ENCODE data around the gene SNX27. TPM values are rescaled to one million over a fixed set of nuclear protein-coding genes. Genes with fewer than 3 reads are reported as not detected.

Gene SNX27
- total and polyA plus RNA-seq, 5 donors from 2014 or later: 10.4 to 25.3 (median 11.8) TPM

DNA sequence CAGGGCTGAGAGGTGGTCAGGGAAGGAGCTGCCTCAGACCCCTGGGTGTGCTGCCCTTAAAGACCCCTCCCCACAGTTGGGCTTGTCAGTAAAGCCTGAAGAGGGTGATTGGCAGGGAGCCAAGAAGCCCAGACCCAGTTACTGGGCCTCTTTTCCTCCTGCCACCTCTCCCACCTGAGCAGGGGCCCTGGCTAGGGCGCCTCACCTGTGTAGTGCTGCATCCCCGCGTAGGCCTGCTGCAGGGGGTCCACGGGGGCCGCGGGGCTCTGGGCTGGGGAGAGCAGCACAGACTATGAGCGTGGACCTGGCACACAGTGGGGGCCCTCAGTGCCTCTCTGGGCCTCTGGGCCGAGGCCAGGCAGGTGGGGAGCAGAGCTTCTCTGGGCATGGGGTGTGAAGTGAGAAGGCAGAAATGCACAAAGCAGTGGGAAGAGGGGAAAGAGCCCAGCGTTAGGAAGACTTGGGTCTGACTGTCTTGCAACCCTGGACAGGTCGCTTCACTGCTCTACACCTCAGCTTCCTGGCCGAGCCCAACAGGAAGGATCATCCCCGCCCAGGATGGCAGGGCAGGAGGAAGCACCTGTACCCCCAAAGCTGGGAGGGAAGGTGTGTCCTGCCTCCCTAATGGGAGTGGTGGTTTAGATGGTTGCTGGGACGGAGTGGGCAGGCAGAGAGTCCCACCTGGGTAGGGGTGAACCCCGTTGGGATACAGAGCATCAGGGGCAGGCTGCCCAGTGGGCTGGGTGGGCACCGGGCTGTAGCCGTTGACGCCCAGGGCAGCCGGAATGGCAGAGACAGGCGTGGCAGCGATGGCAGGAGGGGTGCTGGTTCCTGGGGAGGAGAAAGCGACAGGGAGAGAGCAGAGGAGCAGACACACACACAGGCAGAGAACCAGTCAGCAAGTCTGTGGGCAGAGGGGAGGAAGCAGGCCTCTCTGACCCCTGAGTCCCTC, 94.9 kb downstream of the SNX27 start:
- H3K4me3 ChIP-seq (ENCODE audit: low read depth, low read length): no peak overlapping the region
- no peak overlapping the region for H3K4me3 Mint-ChIP-seq
- H3K4me1 ChIP-seq (ENCODE audit: control insufficient read depth, insufficient read depth, low read length, poor library complexity, severe bottlenecking): peaks cover 6% of the 10 kb centered on the region
- no peaks in the 10 kb centered on the region for H3K9me3 ChIP-seq (ENCODE audit: control insufficient read depth in 2 of 2, low read length in 2 of 2)
- no peaks in the 10 kb centered on the region for H3K27me3 ChIP-seq (ENCODE audit: control insufficient read depth, insufficient read depth, low read length)
- no peaks in the 10 kb centered on the region for H3K36me3 ChIP-seq (ENCODE audit: control insufficient read depth, insufficient read depth, low read length)
- DNase-seq (no peak), ATAC-seq (ENCODE audit: low read depth in 2 of 2) (no peak)
- no peak overlapping the region for H3K27ac Mint-ChIP-seq
- H3K27ac ChIP-seq (ENCODE audit: insufficient read depth, low read length, poor library complexity, severe bottlenecking): no peak overlapping the region
- H3K9me3 Mint-ChIP-seq: no peaks in the 10 kb centered on the region
- peaks cover 0 to 21% (median 2%) of the 10 kb centered on the region in 4 donors for H3K4me1 Mint-ChIP-seq
- H3K36me3 Mint-ChIP-seq: no peaks in the 10 kb centered on the region
- no peaks in the 10 kb centered on the region for H3K27me3 Mint-ChIP-seq

DNA sequence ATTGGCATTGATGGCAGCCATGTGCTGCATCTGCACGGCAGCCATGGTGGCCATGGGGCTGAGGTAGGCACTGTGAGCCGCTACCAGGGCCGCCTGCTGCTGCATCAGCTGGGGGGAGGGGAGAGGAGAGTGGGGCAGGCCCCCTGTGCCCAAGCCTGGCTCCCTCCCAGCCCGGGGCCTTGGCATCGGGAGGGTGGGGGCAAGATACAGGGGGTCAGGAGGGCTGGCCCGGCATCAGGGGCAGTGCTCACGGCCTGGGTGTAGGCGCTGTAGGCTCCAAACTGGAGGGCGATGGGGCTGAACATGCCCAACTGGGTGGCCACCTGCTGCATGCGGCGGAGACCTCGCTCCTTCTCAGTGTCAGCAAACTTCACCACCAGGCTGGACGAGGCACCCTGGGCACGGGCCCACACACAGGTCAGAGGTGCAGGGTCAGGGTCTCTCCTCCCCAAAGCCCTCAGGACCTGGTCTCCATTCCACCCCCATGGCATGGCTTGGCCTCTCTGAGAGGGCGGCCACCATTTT, 95.8 kb downstream of the SNX27 start:
- Mint-ChIP-seq H3K27ac (no peak overlapping the region), H3K9me3 (no peaks in the 10 kb centered on the region), H3K36me3 (no peaks in the 10 kb centered on the region), H3K27me3 (no peaks in the 10 kb centered on the region), H3K4me1 (peaks cover 0 to 20% (median 2%) of the 10 kb centered on the region in 4 donors), H3K4me3 (no peak overlapping the region)
- Histone ChIP-seq H3K4me1 (ENCODE audit: control insufficient read depth, insufficient read depth, low read length, poor library complexity, severe bottlenecking) (peaks cover 6% of the 10 kb centered on the region), H3K27me3 (ENCODE audit: control insufficient read depth, insufficient read depth, low read length) (no peaks in the 10 kb centered on the region), H3K27ac (ENCODE audit: insufficient read depth, low read length, poor library complexity, severe bottlenecking) (no peak overlapping the region), H3K9me3 (ENCODE audit: control insufficient read depth in 2 of 2, low read length in 2 of 2) (no peaks in the 10 kb centered on the region), H3K36me3 (ENCODE audit: control insufficient read depth, insufficient read depth, low read length) (no peaks in the 10 kb centered on the region), H3K4me3 (ENCODE audit: low read depth, low read length) (no peak overlapping the region)
- DNase-seq: no peak
- ATAC-seq (ENCODE audit: low read depth in 2 of 2): no peak

DNA sequence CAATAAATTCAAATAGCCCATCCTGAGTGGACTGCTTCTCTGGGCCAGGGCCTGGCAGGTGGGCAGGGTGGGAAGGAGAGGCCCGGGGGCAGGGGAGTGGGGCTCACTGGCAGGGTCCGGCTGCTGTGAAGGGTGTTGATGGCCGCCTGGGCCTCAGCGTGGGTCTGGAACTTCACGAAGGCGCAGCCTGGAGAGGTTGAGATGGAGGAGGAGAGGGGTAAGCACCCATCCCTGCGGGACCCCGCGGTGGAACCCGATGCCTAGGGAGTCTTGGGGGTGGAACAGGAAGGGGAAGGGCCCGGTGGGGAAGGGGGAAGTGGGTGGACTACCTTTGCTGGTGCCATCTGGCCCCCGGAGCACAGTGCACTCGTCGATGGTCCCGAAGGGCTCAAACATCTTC, 97.0 kb downstream of the SNX27 start:
- H3K9me3 Mint-ChIP-seq: no peaks in the 10 kb centered on the region
- no peaks in the 10 kb centered on the region for H3K9me3 ChIP-seq (ENCODE audit: control insufficient read depth in 2 of 2, low read length in 2 of 2)
- DNase-seq: no peak
- ATAC-seq (ENCODE audit: low read depth in 2 of 2): no peak
- H3K27ac ChIP-seq (ENCODE audit: insufficient read depth, low read length, poor library complexity, severe bottlenecking): no peak overlapping the region
- H3K4me1 Mint-ChIP-seq: peaks cover 0 to 9% (median 0%) of the 10 kb centered on the region in 4 donors
- H3K27me3 ChIP-seq (ENCODE audit: control insufficient read depth, insufficient read depth, low read length): no peaks in the 10 kb centered on the region
- H3K36me3 ChIP-seq (ENCODE audit: control insufficient read depth, insufficient read depth, low read length): no peaks in the 10 kb centered on the region
- H3K4me3 Mint-ChIP-seq: no peak overlapping the region
- no peak overlapping the region for H3K27ac Mint-ChIP-seq
- H3K4me1 ChIP-seq (ENCODE audit: control insufficient read depth, insufficient read depth, low read length, poor library complexity, severe bottlenecking): no peaks in the 10 kb centered on the region
- H3K27me3 Mint-ChIP-seq: peaks cover 5% of the 10 kb centered on the region
- H3K4me3 ChIP-seq (ENCODE audit: low read depth, low read length): no peak overlapping the region
- H3K36me3 Mint-ChIP-seq: no peaks in the 10 kb centered on the region

DNA sequence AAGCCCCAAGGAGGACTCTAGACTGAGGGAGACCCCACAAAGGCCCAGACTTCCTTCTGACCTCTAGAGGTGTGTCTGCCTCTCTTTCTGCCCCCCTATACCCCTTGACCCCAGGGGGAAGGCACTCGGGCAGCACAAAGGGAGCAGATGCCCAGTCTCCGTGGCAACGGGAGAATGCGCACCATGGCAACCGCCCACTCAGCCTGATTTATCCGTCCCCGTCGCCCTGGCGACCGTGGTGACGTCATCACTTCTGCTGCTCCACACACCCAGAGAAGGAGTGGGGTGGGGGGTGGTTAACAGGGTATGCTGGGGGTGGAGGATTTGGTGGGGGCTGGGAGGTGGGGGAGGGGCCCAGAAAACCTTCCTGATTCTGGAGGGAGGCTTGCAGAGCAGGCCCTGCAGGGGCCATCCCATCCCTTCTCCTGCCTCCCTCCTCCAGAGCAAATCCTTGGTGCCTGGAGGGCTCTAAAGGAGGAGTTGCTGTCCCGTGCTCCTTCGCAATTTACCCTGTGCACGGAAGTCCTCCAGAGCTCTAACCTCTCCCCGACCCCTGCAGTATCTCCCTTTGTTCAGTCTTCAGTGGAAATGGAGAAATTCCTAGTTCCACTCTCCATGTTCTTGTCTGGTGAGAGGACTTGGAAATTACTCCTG, 98.5 kb downstream of the SNX27 start:
- peaks cover 0 to 1% (median 0%) of the 10 kb centered on the region in 7 donors for H3K9me3 Mint-ChIP-seq
- Histone ChIP-seq H3K9me3 (ENCODE audit: control insufficient read depth in 2 of 2, low read length in 2 of 2) (no peaks in the 10 kb centered on the region), H3K4me3 (ENCODE audit: low read depth, low read length) (no peak overlapping the region), H3K27ac (ENCODE audit: insufficient read depth, low read length, poor library complexity, severe bottlenecking) (no peak overlapping the region), H3K4me1 (ENCODE audit: control insufficient read depth, insufficient read depth, low read length, poor library complexity, severe bottlenecking) (no peaks in the 10 kb centered on the region), H3K36me3 (ENCODE audit: control insufficient read depth, insufficient read depth, low read length) (no peaks in the 10 kb centered on the region), H3K27me3 (ENCODE audit: control insufficient read depth, insufficient read depth, low read length) (peaks cover 1% of the 10 kb centered on the region)
- no peak overlapping the region for H3K27ac Mint-ChIP-seq
- H3K4me1 Mint-ChIP-seq: peaks cover 0 to 6% (median 2%) of the 10 kb centered on the region in 4 donors
- peaks cover 15% of the 10 kb centered on the region for H3K27me3 Mint-ChIP-seq
- ATAC-seq (ENCODE audit: low read depth in 2 of 2): no peak
- H3K36me3 Mint-ChIP-seq: no peaks in the 10 kb centered on the region
- peak in 2 of 3 donors; percentile 9 to 33 for DNase-seq
- peak overlapping the region in 1 of 4 donors; percentile 17 for H3K4me3 Mint-ChIP-seq

DNA sequence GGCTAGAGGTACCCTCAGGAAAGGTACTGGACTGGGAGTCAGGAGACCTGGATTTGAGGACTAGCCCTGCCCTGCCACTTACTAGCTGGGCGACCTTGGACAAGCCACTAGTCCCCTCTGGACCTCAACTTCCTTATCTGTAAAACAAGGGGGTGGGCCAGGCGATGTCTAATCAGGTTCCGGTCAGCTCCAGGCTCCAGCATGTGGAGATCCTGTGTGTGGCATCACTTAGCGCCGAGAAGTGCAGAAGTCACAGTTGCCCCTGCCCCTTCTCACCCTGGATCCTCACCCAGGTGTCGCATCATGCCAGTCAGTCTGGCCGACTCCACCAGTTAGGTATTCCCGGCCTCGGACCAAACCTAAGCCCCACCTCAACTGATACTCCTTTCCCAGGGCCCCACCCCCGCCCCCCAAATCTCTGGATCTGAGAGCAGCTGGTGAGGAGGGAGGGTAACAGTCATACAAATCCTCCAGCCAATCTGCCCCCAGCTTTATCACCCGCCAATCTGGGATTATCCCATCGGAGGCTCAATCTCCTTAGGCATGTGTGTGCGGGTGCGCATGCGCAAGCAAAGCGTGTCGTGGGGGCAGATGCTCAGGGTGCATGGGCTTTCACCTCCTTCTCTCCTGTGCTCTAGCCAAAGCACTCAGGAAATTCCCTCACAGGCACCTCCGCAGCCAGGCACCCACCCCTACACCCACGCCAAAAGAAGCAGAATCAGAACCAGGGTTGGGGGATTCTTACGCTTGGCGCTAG, 99.4 kb downstream of the SNX27 start:
- no peaks in the 10 kb centered on the region for H3K4me1 ChIP-seq (ENCODE audit: control insufficient read depth, insufficient read depth, low read length, poor library complexity, severe bottlenecking)
- H3K27ac ChIP-seq (ENCODE audit: insufficient read depth, low read length, poor library complexity, severe bottlenecking): no peak overlapping the region
- H3K9me3 Mint-ChIP-seq: peaks cover 0 to 2% (median 0%) of the 10 kb centered on the region in 7 donors
- no peak overlapping the region for H3K4me3 Mint-ChIP-seq
- no peak overlapping the region for H3K27ac Mint-ChIP-seq
- H3K4me1 Mint-ChIP-seq: peaks cover 0 to 12% (median 4%) of the 10 kb centered on the region in 4 donors
- peaks cover 24% of the 10 kb centered on the region for H3K27me3 Mint-ChIP-seq
- DNase-seq: no peak
- no peaks in the 10 kb centered on the region for H3K9me3 ChIP-seq (ENCODE audit: control insufficient read depth in 2 of 2, low read length in 2 of 2)
- H3K4me3 ChIP-seq (ENCODE audit: low read depth, low read length): no peak overlapping the region
- H3K27me3 ChIP-seq (ENCODE audit: control insufficient read depth, insufficient read depth, low read length): peaks cover 4% of the 10 kb centered on the region
- no peak for ATAC-seq (ENCODE audit: low read depth in 2 of 2)
- H3K36me3 Mint-ChIP-seq: no peaks in the 10 kb centered on the region
- H3K36me3 ChIP-seq (ENCODE audit: control insufficient read depth, insufficient read depth, low read length): no peaks in the 10 kb centered on the region

DNA sequence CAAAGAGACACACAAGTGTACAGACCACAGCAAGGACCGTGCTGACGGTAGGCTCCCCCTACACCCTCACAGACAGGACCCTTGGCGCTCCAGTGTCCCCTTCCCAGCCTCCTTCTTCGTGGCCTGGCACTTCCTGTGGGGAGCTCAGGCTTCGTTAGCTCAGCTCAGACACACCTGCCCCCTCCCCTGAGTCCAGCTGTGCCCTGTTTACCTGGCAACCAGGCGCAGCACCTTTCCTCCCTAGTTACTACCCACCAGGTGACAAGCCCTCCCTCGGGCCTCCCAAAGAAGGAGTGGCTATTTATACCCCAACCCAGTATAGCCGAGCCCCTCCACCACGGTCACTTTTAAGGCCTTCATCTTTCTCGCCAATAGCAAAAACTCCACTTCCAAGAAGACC, 100.1 kb downstream of the SNX27 start:
- H3K4me3 ChIP-seq (ENCODE audit: low read depth, low read length): no peak overlapping the region
- H3K36me3 ChIP-seq (ENCODE audit: control insufficient read depth, insufficient read depth, low read length): no peaks in the 10 kb centered on the region
- no peak overlapping the region for H3K4me3 Mint-ChIP-seq
- H3K9me3 Mint-ChIP-seq: peaks cover 0 to 2% (median 0%) of the 10 kb centered on the region in 7 donors
- H3K4me1 Mint-ChIP-seq: peaks cover 0 to 11% (median 6%) of the 10 kb centered on the region in 4 donors
- H3K27me3 ChIP-seq (ENCODE audit: control insufficient read depth, insufficient read depth, low read length): peaks cover 4% of the 10 kb centered on the region
- DNase-seq: no peak
- no peaks in the 10 kb centered on the region for H3K9me3 ChIP-seq (ENCODE audit: control insufficient read depth in 2 of 2, low read length in 2 of 2)
- no peaks in the 10 kb centered on the region for H3K36me3 Mint-ChIP-seq
- no peak overlapping the region for H3K27ac ChIP-seq (ENCODE audit: insufficient read depth, low read length, poor library complexity, severe bottlenecking)
- H3K4me1 ChIP-seq (ENCODE audit: control insufficient read depth, insufficient read depth, low read length, poor library complexity, severe bottlenecking): peaks cover 5% of the 10 kb centered on the region
- ATAC-seq (ENCODE audit: low read depth in 2 of 2): no peak
- no peak overlapping the region for H3K27ac Mint-ChIP-seq
- H3K27me3 Mint-ChIP-seq: peaks cover 32% of the 10 kb centered on the region

DNA sequence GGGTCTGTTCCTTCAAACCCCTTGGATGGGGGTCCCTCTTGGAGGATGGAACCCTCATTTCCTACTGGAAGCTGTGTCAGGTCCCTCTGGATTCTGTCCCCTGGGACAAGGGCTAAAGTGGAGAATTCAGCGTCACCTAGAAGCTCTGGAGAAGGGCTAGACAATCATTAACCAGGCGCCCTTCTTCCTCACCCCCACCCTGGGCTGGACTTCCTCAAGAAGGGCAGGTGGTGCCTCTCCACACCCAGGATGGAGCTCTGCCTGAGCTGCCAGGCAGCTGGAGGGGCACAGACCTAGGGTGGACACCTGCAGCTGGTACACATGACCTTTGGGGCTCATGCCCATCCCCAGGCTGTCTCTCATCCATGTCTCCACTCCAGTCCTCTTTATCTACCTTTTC, 101.2 kb downstream of the SNX27 start:
- no peak overlapping the region for H3K27ac Mint-ChIP-seq
- H3K4me3 Mint-ChIP-seq: no peak overlapping the region
- Histone ChIP-seq H3K27ac (ENCODE audit: insufficient read depth, low read length, poor library complexity, severe bottlenecking) (no peak overlapping the region), H3K9me3 (ENCODE audit: control insufficient read depth in 2 of 2, low read length in 2 of 2) (no peaks in the 10 kb centered on the region), H3K4me1 (ENCODE audit: control insufficient read depth, insufficient read depth, low read length, poor library complexity, severe bottlenecking) (peaks cover 10% of the 10 kb centered on the region), H3K27me3 (ENCODE audit: control insufficient read depth, insufficient read depth, low read length) (peaks cover 11% of the 10 kb centered on the region), H3K36me3 (ENCODE audit: control insufficient read depth, insufficient read depth, low read length) (no peaks in the 10 kb centered on the region), H3K4me3 (ENCODE audit: low read depth, low read length) (no peak overlapping the region)
- DNase-seq: no peak
- H3K36me3 Mint-ChIP-seq: no peaks in the 10 kb centered on the region
- peaks cover 43% of the 10 kb centered on the region for H3K27me3 Mint-ChIP-seq
- ATAC-seq (ENCODE audit: low read depth in 2 of 2): no peak
- H3K9me3 Mint-ChIP-seq: peaks cover 0 to 6% (median 0%) of the 10 kb centered on the region in 7 donors
- peaks cover 0 to 19% (median 9%) of the 10 kb centered on the region in 4 donors for H3K4me1 Mint-ChIP-seq

Measured in CD4-positive, CD25-positive, alpha-beta regulatory T cell (primary cell).